ENCODE results near the gene PNLDC1.

DNA sequence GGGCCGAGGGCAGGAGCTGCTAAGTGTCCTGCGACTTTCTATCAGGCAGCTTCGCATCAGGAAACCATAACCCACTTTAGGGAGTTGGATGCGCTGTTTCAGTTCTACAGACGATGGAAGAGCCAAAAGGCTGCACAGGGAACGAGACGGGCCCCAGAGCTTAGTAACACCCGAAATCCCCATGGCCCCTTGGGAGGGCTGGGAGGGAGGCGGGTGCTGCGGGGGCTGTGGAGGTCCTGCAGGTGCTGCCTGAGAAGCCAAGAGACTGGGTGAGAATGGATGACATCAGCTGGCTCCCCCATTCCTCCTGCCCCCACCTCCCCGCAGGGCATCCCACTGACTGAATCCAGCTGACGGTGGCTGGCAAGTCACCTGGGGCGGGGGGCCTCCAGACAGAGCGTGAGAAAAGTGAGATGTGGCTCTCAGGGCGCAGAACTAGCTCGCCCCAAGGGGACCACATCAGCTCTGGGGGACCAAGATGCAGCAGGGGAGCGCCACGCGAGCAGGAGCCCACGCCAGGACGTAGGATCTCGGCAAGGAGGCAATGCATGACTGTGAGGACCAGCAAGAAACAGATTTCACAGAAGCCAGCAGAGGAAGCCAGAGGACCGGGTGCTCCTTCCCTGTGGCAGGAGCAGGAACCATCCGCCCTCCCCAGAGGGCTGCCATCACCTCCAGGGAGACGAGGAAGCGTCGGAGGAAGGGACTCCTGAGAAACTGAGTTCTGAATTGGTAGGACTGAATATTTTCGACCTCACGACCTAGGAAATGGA, 36.8 kb downstream of the PNLDC1 start:
- TF ChIP-seq, protein P1, sequence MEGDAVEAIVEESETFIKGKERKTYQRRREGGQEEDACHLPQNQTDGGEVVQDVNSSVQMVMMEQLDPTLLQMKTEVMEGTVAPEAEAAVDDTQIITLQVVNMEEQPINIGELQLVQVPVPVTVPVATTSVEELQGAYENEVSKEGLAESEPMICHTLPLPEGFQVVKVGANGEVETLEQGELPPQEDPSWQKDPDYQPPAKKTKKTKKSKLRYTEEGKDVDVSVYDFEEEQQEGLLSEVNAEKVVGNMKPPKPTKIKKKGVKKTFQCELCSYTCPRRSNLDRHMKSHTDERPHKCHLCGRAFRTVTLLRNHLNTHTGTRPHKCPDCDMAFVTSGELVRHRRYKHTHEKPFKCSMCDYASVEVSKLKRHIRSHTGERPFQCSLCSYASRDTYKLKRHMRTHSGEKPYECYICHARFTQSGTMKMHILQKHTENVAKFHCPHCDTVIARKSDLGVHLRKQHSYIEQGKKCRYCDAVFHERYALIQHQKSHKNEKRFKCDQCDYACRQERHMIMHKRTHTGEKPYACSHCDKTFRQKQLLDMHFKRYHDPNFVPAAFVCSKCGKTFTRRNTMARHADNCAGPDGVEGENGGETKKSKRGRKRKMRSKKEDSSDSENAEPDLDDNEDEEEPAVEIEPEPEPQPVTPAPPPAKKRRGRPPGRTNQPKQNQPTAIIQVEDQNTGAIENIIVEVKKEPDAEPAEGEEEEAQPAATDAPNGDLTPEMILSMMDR (IDR thresholded peaks at IDR 0.05): no peak
- TF ChIP-seq POLR2A (IDR thresholded peaks at IDR 0.05) (no peak), POLR2AphosphoS5 (IDR thresholded peaks at IDR 0.05; ENCODE audit: insufficient read depth in 1 of 2, low read depth in 1 of 2) (no peak)

Data from vagina (tissue), 2 donors.